ENCODE measurements around the gene FETUB.

DNA sequence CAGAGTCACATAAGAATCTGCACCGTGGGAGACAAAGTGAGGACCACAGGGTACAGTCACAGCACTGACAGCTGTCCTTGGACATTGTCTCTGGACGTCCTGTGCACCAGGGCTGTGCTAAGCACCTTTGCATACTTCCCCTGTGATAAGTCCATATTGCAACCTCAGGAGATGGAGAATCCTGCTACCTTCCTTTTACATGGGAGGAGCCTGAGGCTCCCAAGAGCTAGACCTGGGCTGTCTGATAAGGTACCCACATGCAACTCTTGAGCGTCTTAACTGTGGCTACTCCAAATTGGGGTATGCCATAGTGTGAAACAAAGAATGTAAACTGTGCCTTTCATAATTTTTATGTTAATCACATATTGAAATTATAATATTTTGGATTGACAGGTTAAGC, 2.5 kb upstream of the FETUB start:
- no peak for TF ChIP-seq CTCF (IDR thresholded peaks at IDR 0.05)
- no peak for TF ChIP-seq POLR2A (IDR thresholded peaks at IDR 0.05)

Measured in adrenal gland (tissue), 5 donors.